Lower lobe of right lung (tissue), 2 donors: ENCODE results near the gene QPCTL. TPM values are rescaled to one million over a fixed set of nuclear protein-coding genes. Genes with fewer than 3 reads are reported as not detected.

Experiments used
- ATAC-seq, 2 donors: fragments of 200-7000 bp; cut with Tn5 transposase; one replicate each; pipeline ENCODE4 v1.9.1; 2020 to 2022; ENCODE audit warnings: mild to moderate bottlenecking in 2 of 2, moderate library complexity in 2 of 2
- DNase-seq: peaks from one replicate; pipeline ENCODE4 v3.0.0-alpha.2; 2020
- H3K27ac ChIP-seq: fragments of 200-600 bp; one replicate; pipeline ENCODE4 v1.8.0; 2022
- H3K27me3 ChIP-seq: fragments of 200-600 bp; one replicate; pipeline ENCODE4 v1.8.0; 2022; ENCODE audit warnings: low read depth
- H3K36me3 ChIP-seq: fragments of 200-600 bp; one replicate; pipeline ENCODE4 v1.8.0; 2022; ENCODE audit warnings: mild to moderate bottlenecking
- H3K4me1 ChIP-seq: fragments of 200-600 bp; one replicate; pipeline ENCODE4 v1.8.0; 2022
- H3K4me3 ChIP-seq: fragments of 200-600 bp; one replicate; pipeline ENCODE4 v1.8.0; 2022; ENCODE audit warnings: mild to moderate bottlenecking
- H3K9me3 ChIP-seq: fragments of 200-600 bp; one replicate; pipeline ENCODE4 v1.8.0; 2022
- intact Hi-C: fragments of 100-400 bp; cut with DNase I; formaldehyde crosslinking; loops from one replicate; pipeline ENCODE4 v1.11.0; 2022
- total RNA-seq: library from RNA; stranded (reverse); fragmentation: NEBNext Ultra II Directional; extraction: Animal tissue kit (Norgen Biotek cat#: 25700); gene quantifications from one replicate; pipeline ENCODE4 v1.2.1, GENCODE V29; 2021
- TF ChIP-seq, protein P1 (sequence below): fragments of 200-600 bp; IDR thresholded peaks from one replicate; pipeline ENCODE4 v1.8.0; 2022; ENCODE audit warnings: antibody characterized with exemption, mild to moderate bottlenecking
- donor health status: DM: no; HTN: yes; CAD: no; lungs with severe emphysema.

QPCTL gene
- total RNA-seq, 1 donor from 2014 or later: 5.0 TPM

DNA sequence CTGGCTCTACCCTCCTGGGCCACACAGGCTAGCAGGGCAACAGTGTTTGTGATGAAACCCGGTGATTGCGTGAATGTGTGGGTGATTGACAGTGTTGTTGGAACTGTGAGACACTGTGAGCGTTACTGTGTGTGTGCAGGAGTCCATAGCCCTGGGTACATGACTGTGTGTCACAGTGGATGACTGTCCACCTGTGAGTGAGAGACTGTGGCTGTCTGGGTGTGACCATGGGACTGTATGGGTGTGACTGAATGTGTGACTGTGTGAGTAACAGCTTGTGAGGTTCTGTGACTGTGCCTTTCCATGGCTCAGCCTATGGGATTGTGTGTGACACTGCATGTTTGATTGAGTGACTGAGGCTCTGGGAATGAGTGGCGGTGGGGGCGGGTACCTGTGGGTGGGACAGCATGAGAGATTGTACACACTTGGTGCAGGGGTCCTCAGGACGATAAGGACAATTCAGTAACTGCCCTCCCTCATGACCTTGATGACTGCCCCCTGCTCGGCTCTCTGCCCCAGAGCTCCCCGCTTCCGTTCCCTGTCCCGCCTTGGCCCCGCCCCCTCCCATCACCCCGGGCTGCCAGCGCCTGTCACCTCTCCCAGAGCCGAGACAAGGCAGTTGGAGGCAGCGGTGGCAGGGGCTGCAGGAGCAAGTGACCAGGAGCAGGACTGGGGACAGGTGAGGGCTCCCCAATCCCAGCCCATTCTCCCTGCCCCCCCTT lies 24.7 kb upstream of the QPCTL start, which contains the start of gene GIPR:
Gene GIPR (plus strand): TSS at position 602 of the 722 bp plus-strand sequence. CDS start 1,300 bp downstream, outside the sequence.
- no peaks in the 10 kb centered on the region for H3K36me3 ChIP-seq
- TF ChIP-seq, protein P1, sequence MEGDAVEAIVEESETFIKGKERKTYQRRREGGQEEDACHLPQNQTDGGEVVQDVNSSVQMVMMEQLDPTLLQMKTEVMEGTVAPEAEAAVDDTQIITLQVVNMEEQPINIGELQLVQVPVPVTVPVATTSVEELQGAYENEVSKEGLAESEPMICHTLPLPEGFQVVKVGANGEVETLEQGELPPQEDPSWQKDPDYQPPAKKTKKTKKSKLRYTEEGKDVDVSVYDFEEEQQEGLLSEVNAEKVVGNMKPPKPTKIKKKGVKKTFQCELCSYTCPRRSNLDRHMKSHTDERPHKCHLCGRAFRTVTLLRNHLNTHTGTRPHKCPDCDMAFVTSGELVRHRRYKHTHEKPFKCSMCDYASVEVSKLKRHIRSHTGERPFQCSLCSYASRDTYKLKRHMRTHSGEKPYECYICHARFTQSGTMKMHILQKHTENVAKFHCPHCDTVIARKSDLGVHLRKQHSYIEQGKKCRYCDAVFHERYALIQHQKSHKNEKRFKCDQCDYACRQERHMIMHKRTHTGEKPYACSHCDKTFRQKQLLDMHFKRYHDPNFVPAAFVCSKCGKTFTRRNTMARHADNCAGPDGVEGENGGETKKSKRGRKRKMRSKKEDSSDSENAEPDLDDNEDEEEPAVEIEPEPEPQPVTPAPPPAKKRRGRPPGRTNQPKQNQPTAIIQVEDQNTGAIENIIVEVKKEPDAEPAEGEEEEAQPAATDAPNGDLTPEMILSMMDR: no peak
- peaks cover 54% of the 10 kb centered on the region for H3K27me3 ChIP-seq
- H3K4me3 ChIP-seq: peak within 1 kb of the TSS; percentile 49
- H3K4me1 ChIP-seq: peaks cover 24% of the 10 kb centered on the region
- DNase-seq (peak; percentile 66), ATAC-seq (peak; percentile 40 to 52)
- H3K27ac ChIP-seq: peak within 1 kb of the TSS; percentile 1
- intact Hi-C loops: no loop called here
- no peaks in the 10 kb centered on the region for H3K9me3 ChIP-seq

DNA sequence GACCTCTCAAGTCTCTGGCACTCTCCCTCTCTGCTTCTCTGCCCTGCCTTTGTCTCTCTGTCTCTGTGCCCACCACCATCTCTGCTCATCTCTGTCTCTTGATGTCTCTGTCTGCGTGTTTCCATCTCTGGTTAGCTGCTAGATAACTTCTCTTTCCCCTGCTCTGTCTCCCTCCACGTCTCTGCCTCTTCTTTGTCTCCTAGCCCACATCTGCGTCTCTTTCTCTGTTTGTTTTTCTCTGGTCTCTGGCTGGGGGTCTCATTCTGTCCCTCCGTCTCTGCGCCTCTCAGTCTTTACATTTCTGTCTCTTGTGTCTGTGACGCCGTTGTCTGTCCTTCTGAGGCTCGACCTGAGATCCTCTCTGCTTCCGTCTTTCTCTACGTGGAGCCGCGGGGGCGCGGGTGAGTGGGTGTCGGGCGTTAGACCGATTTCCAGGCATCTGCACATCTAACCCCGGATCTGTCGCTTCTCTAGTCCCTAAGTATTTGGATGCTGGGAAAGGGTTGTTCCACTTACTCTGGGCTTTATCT lies 24.1 kb upstream of the QPCTL start:
- no peak for ATAC-seq
- Histone ChIP-seq H3K4me3 (peak overlapping the region; percentile 49), H3K4me1 (peaks cover 24% of the 10 kb centered on the region), H3K27ac (peak overlapping the region; percentile 1), H3K9me3 (no peaks in the 10 kb centered on the region), H3K27me3 (peaks cover 54% of the 10 kb centered on the region), H3K36me3 (no peaks in the 10 kb centered on the region)
- TF ChIP-seq, protein P1: no peak
- intact Hi-C loops: no loop called here
- no peak for DNase-seq

DNA sequence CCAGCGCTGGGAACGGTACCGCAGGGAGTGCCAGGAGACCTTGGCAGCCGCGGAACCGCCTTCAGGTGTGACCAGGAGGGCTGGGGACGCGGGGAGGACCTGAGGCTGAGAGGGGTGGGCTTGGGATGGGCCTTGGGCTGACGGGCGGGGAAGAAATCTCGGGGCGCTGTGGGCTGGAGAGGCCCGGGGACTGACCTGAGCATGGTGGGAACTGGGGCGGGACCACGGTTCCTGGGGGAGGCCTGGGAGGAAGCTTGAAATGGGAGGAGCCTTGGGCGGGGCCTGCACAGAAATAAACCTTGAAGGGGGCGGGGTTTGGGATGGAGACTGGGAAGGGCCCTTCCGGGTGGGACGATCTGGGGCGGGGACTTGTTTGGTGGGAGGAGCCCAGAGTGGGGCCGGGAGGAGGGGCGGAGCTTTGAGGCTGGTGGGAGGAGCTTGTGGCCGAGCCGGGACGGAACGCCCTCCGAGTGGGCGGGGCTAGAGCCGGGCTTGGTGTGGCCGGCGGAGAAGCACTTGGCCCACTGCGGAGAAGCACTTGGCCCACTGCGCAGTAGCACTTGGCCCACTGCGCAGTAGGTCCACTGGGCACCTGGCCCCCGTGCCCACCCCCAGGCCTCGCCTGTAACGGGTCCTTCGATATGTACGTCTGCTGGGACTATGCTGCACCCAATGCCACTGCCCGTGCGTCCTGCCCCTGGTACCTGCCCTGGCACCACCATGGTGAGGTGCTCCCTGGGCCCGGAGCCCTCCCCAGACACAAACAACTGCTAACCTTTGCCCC lies 21.6 kb upstream of the QPCTL start:
- DNase-seq (peak; percentile 90), ATAC-seq (peak; percentile 88 to 93)
- H3K27ac ChIP-seq: no peak overlapping the region
- peaks cover 46% of the 10 kb centered on the region for H3K27me3 ChIP-seq
- TF ChIP-seq, protein P1: no peak
- intact Hi-C loops: no loop called here
- peak overlapping the region; percentile 37 for H3K4me3 ChIP-seq
- H3K4me1 ChIP-seq: peaks cover 24% of the 10 kb centered on the region
- H3K36me3 ChIP-seq: no peaks in the 10 kb centered on the region
- H3K9me3 ChIP-seq: no peaks in the 10 kb centered on the region

DNA sequence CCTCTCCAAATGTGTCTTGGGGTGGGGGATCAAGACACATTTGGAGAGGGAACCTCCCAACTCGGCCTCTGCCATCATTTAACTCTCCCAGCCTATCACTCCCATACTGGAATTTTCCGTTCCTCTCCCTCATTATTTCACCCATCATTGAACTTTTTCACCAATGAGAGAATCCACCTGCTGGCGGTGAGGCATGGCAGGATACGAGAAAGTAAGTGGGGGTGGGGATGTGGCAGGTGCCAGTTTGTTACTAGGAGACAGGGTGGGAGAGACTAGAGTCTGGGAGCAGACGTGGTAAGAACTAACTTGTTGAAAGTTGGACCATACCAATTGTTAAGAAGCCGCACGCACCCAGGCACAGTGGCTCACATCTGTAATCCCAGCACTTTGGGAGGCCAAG lies 17.5 kb upstream of the QPCTL start:
- Histone ChIP-seq H3K27me3 (peaks cover 38% of the 10 kb centered on the region), H3K9me3 (no peaks in the 10 kb centered on the region), H3K36me3 (no peaks in the 10 kb centered on the region), H3K4me3 (no peak overlapping the region), H3K27ac (no peak overlapping the region), H3K4me1 (peaks cover 20% of the 10 kb centered on the region)
- intact Hi-C loops: no loop called here
- DNase-seq: no peak
- ATAC-seq: no peak
- TF ChIP-seq, protein P1: no peak

DNA sequence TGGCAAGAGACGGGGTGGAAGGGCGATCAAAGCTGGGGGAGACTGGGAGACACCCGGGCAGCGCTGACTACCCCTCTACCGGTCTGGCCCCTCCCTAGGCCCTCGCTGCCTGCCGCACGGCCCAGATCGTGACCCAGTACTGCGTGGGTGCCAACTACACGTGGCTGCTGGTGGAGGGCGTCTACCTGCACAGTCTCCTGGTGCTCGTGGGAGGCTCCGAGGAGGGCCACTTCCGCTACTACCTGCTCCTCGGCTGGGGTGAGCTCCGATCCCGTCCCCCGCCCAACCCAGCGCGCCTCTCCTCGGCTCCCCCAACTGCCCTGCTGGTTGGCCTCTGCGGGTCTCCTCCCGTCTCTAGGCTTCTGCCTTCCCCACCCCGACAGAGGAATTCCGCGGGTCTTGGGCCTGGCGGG lies 15.6 kb upstream of the QPCTL start:
- H3K4me3 ChIP-seq: peak overlapping the region; percentile 48
- H3K27me3 ChIP-seq: peaks cover 24% of the 10 kb centered on the region
- peak overlapping the region; percentile 56 for H3K27ac ChIP-seq
- H3K4me1 ChIP-seq: peaks cover 30% of the 10 kb centered on the region
- H3K36me3 ChIP-seq: no peaks in the 10 kb centered on the region
- peak; percentile 65 for DNase-seq
- ATAC-seq: peak; percentile 43 to 49
- TF ChIP-seq, protein P1: no peak
- H3K9me3 ChIP-seq: no peaks in the 10 kb centered on the region
- intact Hi-C loops: no loop called here
